Mesenchymal stem cell (in vitro differentiated cells and primary cell): ENCODE results near the gene DLEC1.
"Not testable (repeated sequence)": the region's sequence is repeated elsewhere in the genome, so short reads cannot be mapped to it uniquely, and the experiment has no call there.

Source experiments
- DNase-seq: peaks from one replicate; pipeline ENCODE4 v3.0.0-alpha.2; 2013
- H2AFZ ChIP-seq: one replicate; pipeline ENCODE4 v1.6.1; 2013; ENCODE audit warnings: low read depth, mild to moderate bottlenecking, control low read depth, inconsistent platforms, low read length, moderate library complexity
- H2AK5ac ChIP-seq: 2 replicates; pipeline ENCODE4 v1.6.1; 2013; ENCODE audit warnings: low read length, moderate library complexity, mild to moderate bottlenecking, inconsistent platforms; ENCODE audit not compliant: severe bottlenecking
- H2BK120ac ChIP-seq: one replicate; pipeline ENCODE4 v1.6.1; 2013; ENCODE audit warnings: low read depth, mild to moderate bottlenecking, inconsistent platforms, low read length, moderate library complexity
- H2BK12ac ChIP-seq, 2 experiments: one replicate each; pipeline ENCODE4 v1.6.1; 2013; ENCODE audit warnings: inconsistent platforms in 2 of 2, low read length in 2 of 2, mild to moderate bottlenecking in 2 of 2, moderate library complexity in 2 of 2, control low read depth in 1 of 2
- H2BK15ac ChIP-seq: one replicate; pipeline ENCODE4 v1.6.1; 2013; ENCODE audit warnings: mild to moderate bottlenecking, low read depth, inconsistent platforms; ENCODE audit not compliant: poor library complexity, severe bottlenecking
- H2BK5ac ChIP-seq: 2 replicates; pipeline ENCODE4 v1.6.1; 2013; ENCODE audit warnings: low read depth, mild to moderate bottlenecking, low read length, control low read depth, inconsistent platforms; ENCODE audit not compliant: poor library complexity, severe bottlenecking
- H3K14ac ChIP-seq, 2 experiments: one replicate each; pipeline ENCODE4 v1.6.1; 2013; ENCODE audit warnings: inconsistent platforms in 2 of 2, low read length in 2 of 2, control low read depth in 1 of 2, mild to moderate bottlenecking in 1 of 2, moderate library complexity in 1 of 2
- H3K18ac ChIP-seq, 2 experiments: one replicate each; pipeline ENCODE4 v1.6.1; 2013; ENCODE audit warnings: inconsistent platforms in 2 of 2, low read length in 2 of 2, control low read depth in 1 of 2, low read depth in 1 of 2, mild to moderate bottlenecking in 1 of 2
- H3K23ac ChIP-seq, 2 experiments: one replicate each; pipeline ENCODE4 v1.6.1; 2013; ENCODE audit warnings: inconsistent platforms in 2 of 2, low read length in 2 of 2, mild to moderate bottlenecking in 2 of 2, moderate library complexity in 2 of 2, control low read depth in 1 of 2
- H3K27ac ChIP-seq: 2 replicates; pipeline ENCODE4 v1.5.1; 2013; ENCODE audit warnings: mild to moderate bottlenecking, moderate library complexity, low read length, control low read depth, inconsistent platforms; ENCODE audit not compliant: poor library complexity, severe bottlenecking
- H3K27me3 ChIP-seq, 2 experiments: 2 replicates each; pipeline versions ENCODE4 v1.6.1 to v1.7.0; 2013; ENCODE audit warnings: low read length in 2 of 2, mild to moderate bottlenecking in 2 of 2, moderate library complexity in 2 of 2, control low read depth in 1 of 2, inconsistent platforms in 1 of 2; ENCODE audit not compliant: control insufficient read depth in 1 of 2, insufficient read depth in 1 of 2
- H3K36me3 ChIP-seq, 2 experiments: 2 replicates each; pipeline versions ENCODE4 v1.6.1 to v1.7.0; 2013; ENCODE audit warnings: low read length in 2 of 2, control low read depth in 1 of 2, inconsistent platforms in 1 of 2, low read depth in 1 of 2, mild to moderate bottlenecking in 1 of 2; ENCODE audit not compliant: insufficient read depth in 2 of 2, control insufficient read depth in 1 of 2
- H3K4ac ChIP-seq, 2 experiments: one replicate each; pipeline ENCODE4 v1.6.1; 2013; ENCODE audit warnings: inconsistent platforms in 2 of 2, low read length in 2 of 2, mild to moderate bottlenecking in 2 of 2, moderate library complexity in 2 of 2, control low read depth in 1 of 2, low read depth in 1 of 2
- H3K4me1 ChIP-seq: 2 replicates; pipeline ENCODE4 v1.6.1; 2013; ENCODE audit warnings: low read depth, low read length, control low read depth; ENCODE audit not compliant: control insufficient read depth, insufficient read depth
- H3K4me2 ChIP-seq: 2 replicates; pipeline ENCODE4 v1.6.1; 2013; ENCODE audit warnings: low read length, mild to moderate bottlenecking, inconsistent platforms; ENCODE audit not compliant: poor library complexity, severe bottlenecking
- H3K4me3 ChIP-seq, 2 experiments: 2 replicates each; pipeline versions ENCODE4 v1.5.1 to v1.7.0; 2013; ENCODE audit warnings: low read length in 2 of 2, mild to moderate bottlenecking in 2 of 2, control low read depth in 1 of 2, low read depth in 1 of 2; ENCODE audit not compliant: insufficient read depth in 1 of 2
- H3K79me1 ChIP-seq: replicated peaks from 2 replicates; pipeline ENCODE4 v1.6.1; 2013; ENCODE audit warnings: mild to moderate bottlenecking, control low read depth, low read length, inconsistent platforms; ENCODE audit not compliant: poor library complexity, severe bottlenecking
- H3K9ac ChIP-seq: 2 replicates; pipeline ENCODE4 v1.7.0; 2013; ENCODE audit warnings: mild to moderate bottlenecking, low read length, moderate library complexity
- H3K9me3 ChIP-seq: 2 replicates; pipeline ENCODE4 v1.7.0; 2013; ENCODE audit warnings: mild to moderate bottlenecking, low read length; ENCODE audit not compliant: control insufficient read depth
- H4K8ac ChIP-seq: one replicate; pipeline ENCODE4 v1.6.1; 2013; ENCODE audit warnings: inconsistent platforms, mild to moderate bottlenecking, low read length, moderate library complexity
- H4K91ac ChIP-seq: one replicate; pipeline ENCODE4 v1.6.1; 2013; ENCODE audit warnings: mild to moderate bottlenecking, low read length, inconsistent platforms
- WGBS: methylation state at CpG from one replicate; pipeline ENCODE4 v1.1.7; 2013; ENCODE audit warnings: mixed read lengths; 5-methylcytosine and 5-hydroxymethylcytosine counted together

The DLEC1 gene

DNA sequence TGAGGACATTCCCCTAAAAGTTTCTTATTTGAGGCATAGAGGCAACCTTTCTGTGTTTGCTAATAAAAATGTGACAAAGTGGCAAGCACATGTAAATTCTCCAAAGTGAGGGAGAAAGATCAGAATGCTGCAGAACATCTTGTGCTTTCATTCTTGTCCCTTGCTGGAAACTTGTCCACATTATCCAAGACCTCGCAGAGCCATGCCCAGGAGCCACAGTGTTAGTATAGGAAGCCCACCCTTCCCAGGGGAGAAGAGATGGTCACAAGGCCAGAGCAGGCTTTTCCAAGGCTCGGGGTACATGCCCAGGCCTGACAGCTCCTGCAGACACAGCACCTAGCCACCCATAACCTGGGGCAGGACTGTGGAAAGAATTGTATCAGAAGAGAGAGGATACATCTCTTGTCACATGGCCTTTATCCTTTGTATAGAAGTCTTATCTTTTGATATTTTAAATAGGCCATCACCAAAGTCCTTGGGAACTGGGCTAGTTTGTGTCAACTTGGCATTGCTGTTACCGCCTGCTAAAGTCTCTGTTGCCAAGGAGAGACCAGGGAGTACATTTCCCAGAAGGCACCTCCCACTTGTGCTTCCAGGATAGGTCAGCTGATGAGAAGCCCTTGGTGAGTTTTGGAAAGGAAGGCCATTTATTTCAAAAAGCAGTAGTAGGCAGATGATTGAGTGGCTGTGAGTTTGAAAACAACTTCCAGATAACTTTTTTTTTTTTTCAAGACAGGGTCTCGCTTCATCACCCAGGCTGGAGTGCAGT lies 10.5 kb downstream of the DLEC1 start:
- no peak overlapping the region for H4K91ac ChIP-seq
- H4K8ac ChIP-seq: no peak overlapping the region
- H2BK5ac ChIP-seq: no peak overlapping the region
- no peaks in the 10 kb centered on the region for H3K79me1 ChIP-seq
- H2AFZ ChIP-seq: no peak overlapping the region
- H3K4me1 ChIP-seq: no peaks in the 10 kb centered on the region
- peaks cover 23 to 34% of the 10 kb centered on the region in 2 experiments for H3K27me3 ChIP-seq
- no peak overlapping the region for H2BK120ac ChIP-seq
- H2AK5ac ChIP-seq: no peak overlapping the region
- H2BK12ac ChIP-seq: no peak overlapping the region
- no peak overlapping the region for H2BK15ac ChIP-seq
- no peak overlapping the region for H3K9ac ChIP-seq
- H3K23ac ChIP-seq: no peak overlapping the region
- 77% methylated on average over 4 of the region's 4 CpGs for WGBS
- H3K4me3 ChIP-seq: no peak overlapping the region
- H3K4me2 ChIP-seq: no peak overlapping the region
- H3K36me3 ChIP-seq: no peaks in the 10 kb centered on the region
- no peak overlapping the region for H3K27ac ChIP-seq
- H3K18ac ChIP-seq: no peak overlapping the region
- H3K9me3 ChIP-seq: no peaks in the 10 kb centered on the region
- no peak for DNase-seq
- H3K4ac ChIP-seq: no peak overlapping the region
- no peak overlapping the region for H3K14ac ChIP-seq

DNA sequence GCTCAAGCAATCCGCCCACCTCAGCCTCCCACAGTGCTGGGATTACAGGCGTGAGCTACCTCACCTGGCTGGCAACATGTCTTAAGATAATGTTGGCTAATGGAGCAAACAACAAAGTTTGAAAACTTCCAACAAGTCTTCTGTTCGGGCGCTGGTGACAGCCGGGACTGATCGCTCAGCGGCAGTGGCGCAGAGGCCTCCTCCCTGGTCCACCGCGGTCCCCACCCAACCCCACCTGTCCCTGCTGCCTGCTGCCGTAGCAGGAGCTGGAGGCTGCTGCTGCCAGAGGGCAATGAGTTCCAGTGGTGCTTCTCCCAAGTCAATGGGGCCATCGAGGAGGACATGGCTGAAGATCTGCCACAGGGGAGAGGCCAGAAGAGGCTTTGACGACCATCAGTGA lies 12.1 kb downstream of the DLEC1 start:
- Histone ChIP-seq H4K8ac (no peak overlapping the region), H2BK12ac (no peak overlapping the region), H3K18ac (no peak overlapping the region), H3K14ac (no peak overlapping the region), H2BK120ac (no peak overlapping the region), H2BK5ac (no peak overlapping the region), H3K4me3 (no peak overlapping the region), H3K27me3 (peaks cover 14 to 18% of the 10 kb centered on the region in 2 experiments), H3K4me1 (no peaks in the 10 kb centered on the region), H2AFZ (no peak overlapping the region), H3K36me3 (no peaks in the 10 kb centered on the region), H3K27ac (no peak overlapping the region), H3K4ac (no peak overlapping the region), H2AK5ac (no peak overlapping the region), H3K9me3 (no peaks in the 10 kb centered on the region), H3K23ac (no peak overlapping the region), H2BK15ac (no peak overlapping the region), H3K9ac (no peak overlapping the region), H3K4me2 (no peak overlapping the region), H3K79me1 (no peaks in the 10 kb centered on the region), H4K91ac (no peak overlapping the region)
- no peak for DNase-seq
- WGBS: 87% methylated on average over 13 of the region's 13 CpGs

DNA sequence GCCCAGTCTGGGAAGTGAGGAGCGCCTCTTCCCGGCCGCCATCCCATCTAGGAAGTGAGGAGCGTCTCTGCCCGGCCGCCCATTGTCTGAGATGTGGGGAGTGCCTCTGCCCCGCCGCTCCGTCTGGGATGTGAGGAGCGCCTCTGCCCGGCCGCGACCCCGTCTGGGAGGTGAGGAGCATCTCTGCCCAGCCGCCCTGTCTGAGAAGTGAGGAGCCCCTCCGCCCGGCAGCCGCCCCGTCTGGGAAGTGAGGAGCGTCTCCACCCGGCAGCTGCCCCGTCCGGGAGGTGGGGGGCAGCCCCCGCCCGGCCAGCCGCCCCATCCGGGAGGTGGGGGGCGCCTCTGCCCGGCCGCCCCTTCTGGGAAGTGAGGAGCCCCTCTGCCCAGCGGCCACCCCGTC lies 14.3 kb downstream of the DLEC1 start:
- H3K18ac ChIP-seq, H3K9me3 ChIP-seq, H2BK120ac ChIP-seq, H3K14ac ChIP-seq, H2AK5ac ChIP-seq, H3K36me3 ChIP-seq, H2BK12ac ChIP-seq, H3K27ac ChIP-seq, H3K4ac ChIP-seq, H3K4me3 ChIP-seq, H2BK15ac ChIP-seq, H2AFZ ChIP-seq, H3K4me2 ChIP-seq, H3K79me1 ChIP-seq, H3K23ac ChIP-seq, H4K91ac ChIP-seq, H2BK5ac ChIP-seq, H4K8ac ChIP-seq, H3K4me1 ChIP-seq, DNase-seq, H3K9ac ChIP-seq: not testable (repeated sequence)
- H3K27me3 ChIP-seq: peaks cover 13 to 14% of the 10 kb centered on the region in 2 experiments
- WGBS: 92% methylated on average over 26 of the region's 32 CpGs

DNA sequence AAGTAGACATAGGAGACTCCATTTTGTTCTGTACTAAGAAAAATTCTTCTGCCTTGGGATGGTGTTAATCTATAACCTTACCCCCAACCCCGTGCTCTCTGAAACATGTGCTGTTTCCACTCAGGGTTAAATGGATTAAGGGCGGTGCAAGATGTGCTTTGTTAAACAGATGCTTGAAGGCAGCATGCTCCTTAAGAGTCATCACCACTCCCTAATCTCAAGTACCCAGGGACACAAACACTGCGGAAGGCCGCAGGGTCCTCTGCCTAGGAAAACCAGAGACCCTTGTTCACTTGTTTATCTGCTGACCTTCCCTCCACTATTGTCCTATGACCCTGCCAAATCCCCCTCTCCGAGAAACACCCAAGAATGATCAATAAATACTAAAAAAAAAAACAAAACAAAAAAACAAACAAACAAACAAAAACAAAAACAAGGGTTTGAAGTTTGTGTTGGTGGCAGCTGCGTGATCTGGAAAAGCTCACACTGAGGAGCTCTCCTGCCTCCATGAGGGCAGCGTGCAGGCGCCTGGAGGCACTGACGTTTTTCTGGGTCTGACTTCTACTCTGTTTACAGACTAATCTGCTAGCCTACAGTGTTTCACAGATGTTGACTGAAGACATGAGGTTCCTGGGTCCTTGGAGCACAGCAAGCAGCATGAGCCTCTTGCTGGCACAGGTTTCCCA lies 14.9 kb downstream of the DLEC1 start:
- peaks cover 8 to 12% of the 10 kb centered on the region in 2 experiments for H3K27me3 ChIP-seq
- not testable (repeated sequence) for H3K23ac ChIP-seq, H3K4me3 ChIP-seq, H3K79me1 ChIP-seq, H3K4ac ChIP-seq, H3K36me3 ChIP-seq, H3K18ac ChIP-seq, H2BK12ac ChIP-seq, H3K27ac ChIP-seq, H2AFZ ChIP-seq, H3K4me2 ChIP-seq, H2BK120ac ChIP-seq, H3K14ac ChIP-seq, H4K8ac ChIP-seq, H3K9ac ChIP-seq, H2BK5ac ChIP-seq, H3K4me1 ChIP-seq, H4K91ac ChIP-seq, H2BK15ac ChIP-seq, DNase-seq, H3K9me3 ChIP-seq, H2AK5ac ChIP-seq
- WGBS: 71% methylated on average over 4 of the region's 9 CpGs
